GM12873 (cell line): ENCODE data around the gene CHRM2.

Experiments
- TF ChIP-seq, protein P1 (sequence below): IDR thresholded peaks from 2 replicates; pipeline ENCODE4 v1.5.1; 2012; ENCODE audit warnings: low read depth, mild to moderate bottlenecking, moderate library complexity, low read length, control low read depth; ENCODE audit not compliant: insufficient read depth; ENCODE audit errors: missing control alignments

The CHRM2 gene

GRCh38 chr7:136878878-136879277 lies 10.4 kb downstream of the CHRM2 start:
- TF ChIP-seq, protein P1, sequence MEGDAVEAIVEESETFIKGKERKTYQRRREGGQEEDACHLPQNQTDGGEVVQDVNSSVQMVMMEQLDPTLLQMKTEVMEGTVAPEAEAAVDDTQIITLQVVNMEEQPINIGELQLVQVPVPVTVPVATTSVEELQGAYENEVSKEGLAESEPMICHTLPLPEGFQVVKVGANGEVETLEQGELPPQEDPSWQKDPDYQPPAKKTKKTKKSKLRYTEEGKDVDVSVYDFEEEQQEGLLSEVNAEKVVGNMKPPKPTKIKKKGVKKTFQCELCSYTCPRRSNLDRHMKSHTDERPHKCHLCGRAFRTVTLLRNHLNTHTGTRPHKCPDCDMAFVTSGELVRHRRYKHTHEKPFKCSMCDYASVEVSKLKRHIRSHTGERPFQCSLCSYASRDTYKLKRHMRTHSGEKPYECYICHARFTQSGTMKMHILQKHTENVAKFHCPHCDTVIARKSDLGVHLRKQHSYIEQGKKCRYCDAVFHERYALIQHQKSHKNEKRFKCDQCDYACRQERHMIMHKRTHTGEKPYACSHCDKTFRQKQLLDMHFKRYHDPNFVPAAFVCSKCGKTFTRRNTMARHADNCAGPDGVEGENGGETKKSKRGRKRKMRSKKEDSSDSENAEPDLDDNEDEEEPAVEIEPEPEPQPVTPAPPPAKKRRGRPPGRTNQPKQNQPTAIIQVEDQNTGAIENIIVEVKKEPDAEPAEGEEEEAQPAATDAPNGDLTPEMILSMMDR: no peak

- TF ChIP-seq, protein P1: no peak
Measured at GRCh38 chr7:136883046-136883445, 14.6 kb downstream of the CHRM2 start.

DNA sequence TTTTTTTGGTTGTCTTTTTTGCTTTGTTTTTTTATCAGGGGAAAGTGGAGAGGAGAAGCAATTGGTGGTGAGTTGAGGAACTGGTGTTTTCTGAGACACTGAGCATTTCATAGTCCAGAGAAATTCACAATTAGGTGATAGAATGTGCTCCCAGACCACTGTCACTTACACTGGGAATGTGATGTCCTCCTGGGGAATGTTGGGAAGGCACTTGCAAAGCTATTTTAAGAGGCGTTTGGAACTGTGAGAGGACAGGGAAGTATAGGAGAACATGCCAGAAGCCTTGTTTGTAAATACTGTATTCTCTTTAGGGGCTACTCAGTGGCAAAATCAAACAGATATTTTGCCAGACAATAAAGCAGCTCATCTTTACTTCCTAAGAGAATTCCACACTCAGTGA lies 16.0 kb downstream of the CHRM2 start:
- TF ChIP-seq, protein P1: no peak

DNA sequence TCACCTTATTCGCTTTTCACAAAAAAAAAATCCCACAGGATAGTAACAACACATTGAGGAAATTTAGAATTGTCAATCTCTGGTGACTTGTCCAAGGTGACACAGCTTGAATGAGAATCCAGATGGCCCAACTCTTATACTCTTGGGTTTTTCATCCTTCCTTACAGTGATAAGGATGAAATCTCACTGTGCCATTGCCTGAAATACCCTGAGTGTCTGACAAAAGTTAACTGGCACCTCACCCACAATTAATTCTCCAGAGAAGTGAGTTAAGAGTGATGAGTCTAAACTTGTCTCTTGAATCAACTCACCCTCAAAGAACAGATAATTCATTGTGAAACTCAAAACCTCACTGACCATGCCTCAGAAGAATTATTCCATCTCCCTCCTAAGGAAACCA lies 18.9 kb downstream of the CHRM2 start:
- TF ChIP-seq, protein P1: no peak

DNA sequence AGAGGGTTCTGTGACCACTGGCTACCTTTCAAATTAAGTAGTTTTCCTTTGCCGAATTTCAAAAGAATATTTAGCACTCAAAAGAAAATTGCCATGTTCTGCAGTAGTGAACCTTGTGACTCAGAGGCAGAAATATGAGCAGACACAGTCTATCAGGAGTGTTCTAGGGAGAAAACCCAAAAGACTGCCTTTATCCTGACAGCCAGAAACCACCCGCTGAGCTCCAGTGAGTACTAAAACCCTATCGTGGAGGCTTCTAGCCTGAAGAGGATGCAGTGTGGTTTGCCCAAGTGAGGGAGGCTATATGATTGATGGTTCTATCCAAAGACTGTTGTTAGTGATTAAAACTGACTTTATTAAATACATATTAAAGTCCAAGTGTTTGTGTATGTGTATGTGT lies 21.9 kb downstream of the CHRM2 start:
- TF ChIP-seq, protein P1: no peak

- TF ChIP-seq, protein P1: no peak
Measured at GRCh38 chr7:136891850-136892249, 23.4 kb downstream of the CHRM2 start.

DNA sequence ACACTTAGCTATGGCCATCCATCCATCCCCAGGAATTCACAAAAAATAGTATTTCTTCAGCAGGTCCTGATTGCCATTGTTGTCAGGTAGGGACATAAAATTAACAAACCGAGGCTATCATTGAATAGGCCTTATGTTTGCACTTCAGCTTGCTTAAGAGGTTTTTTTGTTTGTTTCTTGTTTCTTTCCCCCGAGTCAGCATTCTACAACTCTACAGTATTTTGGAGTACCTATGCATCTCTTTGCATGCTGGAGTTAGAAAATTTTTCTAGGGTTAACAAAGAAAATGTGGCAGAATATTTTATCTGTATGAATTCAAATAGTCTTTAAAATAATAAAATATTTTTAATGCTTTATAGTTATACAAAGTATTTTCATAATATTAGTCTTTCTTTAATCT lies 26.3 kb downstream of the CHRM2 start:
- TF ChIP-seq, protein P1: no peak
